C4-2B (cell line): Measurements from ENCODE around the gene FCAR.
"Not testable (repeated sequence)": the region's sequence is repeated elsewhere in the genome, so short reads cannot be mapped to it uniquely, and the experiment has no call there.

Experiments
- CTCF ChIP-seq: fragments of 450-650 bp; conservative IDR thresholded peaks from 2 replicates; pipeline ENCODE4 v1.5.1; 2017; ENCODE audit warnings: mild to moderate bottlenecking
- ZFX ChIP-seq: fragments of 450-650 bp; IDR thresholded peaks from 2 replicates; pipeline ENCODE4 v1.6.1; 2017

- TF ChIP-seq CTCF, ZFX: not testable (repeated sequence)
Measured at GRCh38 chr19:54858476-54858875, 15.6 kb upstream of the FCAR start.
